GM12801 (cell line): ENCODE measurements around the gene E4F1.

Source experiments
- TF ChIP-seq, protein P1 (sequence below): IDR thresholded peaks from one replicate; pipeline ENCODE4 v1.5.1; 2011; ENCODE audit warnings: control low read depth; ENCODE audit not compliant: insufficient read length; ENCODE audit errors: extremely low read depth

Gene E4F1

DNA sequence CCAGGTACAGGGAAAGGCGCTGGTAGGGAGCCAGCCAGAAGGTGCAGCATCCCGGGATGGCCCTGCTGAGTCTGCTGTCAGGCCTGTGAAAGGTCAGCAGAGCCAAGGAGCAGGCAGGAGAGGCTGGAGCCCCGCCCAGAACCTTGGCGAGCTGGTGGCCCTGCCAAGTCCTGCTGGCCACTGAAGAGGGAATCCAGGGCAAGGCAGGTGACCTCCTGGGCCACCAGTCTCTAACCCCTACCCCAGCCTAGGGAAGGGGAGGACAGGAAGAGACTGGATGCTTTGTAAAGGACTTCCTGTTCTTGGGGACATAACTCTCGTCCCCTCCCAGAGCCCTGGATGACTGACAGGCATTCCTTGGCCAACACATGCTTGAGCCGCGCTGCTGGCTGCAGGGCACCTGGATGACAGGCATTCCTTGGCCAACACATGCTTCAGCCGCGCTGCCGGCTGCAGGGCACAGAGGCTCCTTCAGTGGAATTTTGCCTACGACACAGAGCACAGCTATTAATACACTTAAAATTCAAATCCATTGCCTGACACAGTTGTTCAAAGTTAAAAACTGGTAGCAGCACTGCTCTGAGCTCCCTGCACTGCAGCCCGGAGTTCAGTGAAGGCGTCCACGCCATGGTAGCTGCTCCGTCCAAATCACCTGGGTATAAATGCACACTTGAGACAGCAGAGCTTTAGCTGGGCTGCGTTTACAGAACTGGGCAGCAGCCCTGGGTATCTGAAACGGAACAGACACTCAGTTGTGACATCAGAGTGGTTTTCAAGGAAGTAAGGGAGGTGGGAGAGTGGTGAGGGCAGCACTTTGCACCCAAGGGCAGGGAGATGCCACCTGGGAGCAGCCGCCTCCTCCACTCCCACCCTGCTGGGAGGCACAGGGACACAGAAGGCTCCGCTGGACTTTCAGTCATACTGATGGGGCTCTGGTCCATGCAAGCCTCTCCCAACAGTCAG is 10.7 kb upstream of the E4F1 start:
- TF ChIP-seq, protein P1, sequence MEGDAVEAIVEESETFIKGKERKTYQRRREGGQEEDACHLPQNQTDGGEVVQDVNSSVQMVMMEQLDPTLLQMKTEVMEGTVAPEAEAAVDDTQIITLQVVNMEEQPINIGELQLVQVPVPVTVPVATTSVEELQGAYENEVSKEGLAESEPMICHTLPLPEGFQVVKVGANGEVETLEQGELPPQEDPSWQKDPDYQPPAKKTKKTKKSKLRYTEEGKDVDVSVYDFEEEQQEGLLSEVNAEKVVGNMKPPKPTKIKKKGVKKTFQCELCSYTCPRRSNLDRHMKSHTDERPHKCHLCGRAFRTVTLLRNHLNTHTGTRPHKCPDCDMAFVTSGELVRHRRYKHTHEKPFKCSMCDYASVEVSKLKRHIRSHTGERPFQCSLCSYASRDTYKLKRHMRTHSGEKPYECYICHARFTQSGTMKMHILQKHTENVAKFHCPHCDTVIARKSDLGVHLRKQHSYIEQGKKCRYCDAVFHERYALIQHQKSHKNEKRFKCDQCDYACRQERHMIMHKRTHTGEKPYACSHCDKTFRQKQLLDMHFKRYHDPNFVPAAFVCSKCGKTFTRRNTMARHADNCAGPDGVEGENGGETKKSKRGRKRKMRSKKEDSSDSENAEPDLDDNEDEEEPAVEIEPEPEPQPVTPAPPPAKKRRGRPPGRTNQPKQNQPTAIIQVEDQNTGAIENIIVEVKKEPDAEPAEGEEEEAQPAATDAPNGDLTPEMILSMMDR = no peak

GRCh38 chr16:2213817-2214718 is 9.3 kb upstream of the E4F1 start:
- TF ChIP-seq, protein P1 = no peak

DNA sequence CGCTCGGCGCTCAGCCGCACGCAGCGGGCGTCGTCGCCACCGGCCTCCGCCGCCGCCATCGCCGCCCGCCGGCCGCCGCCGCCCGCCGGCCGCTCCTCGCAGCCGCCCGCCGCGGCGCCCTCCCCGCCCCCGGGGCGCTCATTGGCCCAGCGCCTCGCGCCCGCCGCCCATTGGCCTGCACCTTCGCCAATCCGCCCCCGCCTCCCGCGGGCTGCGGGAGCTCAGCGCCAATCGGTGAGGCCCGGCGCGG is 8.7 kb upstream of the E4F1 start, which contains the start of gene PGP:
PGP (minus strand) TSS at position 122 of the 250 bp plus-strand sequence; CDS start at position 59, 63 bp downstream.
- TF ChIP-seq, protein P1 = no peak

GRCh38 chr16:2216330-2216729 is 7.1 kb upstream of the E4F1 start:
- TF ChIP-seq, protein P1 = no peak

DNA sequence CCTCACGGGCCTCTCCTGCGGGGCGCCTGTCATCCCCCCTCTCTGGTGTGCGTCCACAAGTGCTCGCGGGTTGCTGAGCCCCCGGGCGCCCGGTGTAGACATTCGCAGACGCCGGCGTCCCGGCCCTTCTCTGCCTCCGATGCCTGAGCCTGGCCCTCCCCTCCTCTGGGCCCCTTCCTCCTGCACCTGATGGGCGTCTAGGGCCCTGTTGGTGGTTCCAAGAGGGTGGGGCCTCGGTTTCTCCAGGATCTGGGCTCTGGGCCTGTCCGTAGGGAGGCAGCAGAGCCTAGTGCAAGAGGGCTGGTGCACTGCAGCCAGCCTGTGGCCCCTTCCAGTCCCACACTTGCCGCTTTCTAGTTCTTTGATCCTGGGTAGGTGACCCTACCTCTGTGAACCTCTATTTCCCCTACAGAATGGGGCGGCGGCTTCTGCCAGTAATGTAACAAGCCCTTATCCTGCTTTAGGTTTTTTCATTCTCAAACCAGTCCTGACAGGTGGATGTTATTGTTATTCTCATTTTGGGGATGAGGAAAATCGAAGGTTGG is 623 bp downstream of the E4F1 start:
- TF ChIP-seq, protein P1 = no peak

GRCh38 chr16:2226245-2226793 is 2.9 kb downstream of the E4F1 start:
- TF ChIP-seq, protein P1 = no peak

DNA sequence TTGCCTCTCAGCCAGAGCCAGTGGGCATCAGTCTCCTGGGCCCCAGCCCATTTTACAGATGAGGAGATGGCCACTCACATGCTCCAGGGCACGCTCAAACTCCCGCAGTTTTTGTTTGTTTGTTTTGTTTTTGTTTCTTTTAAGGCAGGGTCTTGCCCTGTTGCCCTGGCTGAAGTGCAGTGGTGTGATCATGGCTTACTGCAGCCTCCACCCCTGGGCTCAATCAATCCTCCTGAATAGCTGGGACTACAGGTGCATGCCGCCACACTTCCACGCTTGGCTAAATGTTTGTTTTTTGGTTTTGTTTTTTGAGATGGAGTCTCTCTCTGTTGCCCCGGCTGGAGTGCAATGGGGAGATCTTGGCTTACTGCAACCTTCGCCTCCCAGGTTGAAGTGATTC is 3.5 kb downstream of the E4F1 start:
- TF ChIP-seq, protein P1 = no peak
